WTC11 (cell line): ENCODE measurements around the gene TTLL13.

Experiments used
- CTCF ChIP-seq: fragments of 200-600 bp; IDR thresholded peaks from 2 replicates; pipeline ENCODE4 v1.8.0; 2022; ENCODE audit warnings: antibody characterized with exemption
- TEAD1 ChIP-seq: sonication (generic); formaldehyde crosslinking; IDR thresholded peaks from 2 replicates; pipeline ENCODE4 v1.8.0; 2022; ENCODE audit warnings: mild to moderate bottlenecking, missing genetic modification reagents
- ZNF138 ChIP-seq: sonication (generic); formaldehyde crosslinking; conservative IDR thresholded peaks from 2 replicates; pipeline ENCODE4 v1.8.1; 2022; ENCODE audit warnings: mild to moderate bottlenecking, moderate library complexity, missing genetic modification reagents
- TF ChIP-seq, protein P1 (sequence below): sonication (generic); formaldehyde crosslinking; IDR thresholded peaks from 2 replicates; pipeline ENCODE4 v1.8.1; 2023; ENCODE audit warnings: mild to moderate bottlenecking, moderate library complexity, missing genetic modification reagents

GRCh38 chr15:90212221-90213098 is 36.9 kb upstream of the TTLL13 start:
- TF ChIP-seq CTCF (no peak), TEAD1 (CRISPR knock-in tag) (no peak), ZNF138 (CRISPR knock-in tag) (no peak)
- TF ChIP-seq, protein P1, sequence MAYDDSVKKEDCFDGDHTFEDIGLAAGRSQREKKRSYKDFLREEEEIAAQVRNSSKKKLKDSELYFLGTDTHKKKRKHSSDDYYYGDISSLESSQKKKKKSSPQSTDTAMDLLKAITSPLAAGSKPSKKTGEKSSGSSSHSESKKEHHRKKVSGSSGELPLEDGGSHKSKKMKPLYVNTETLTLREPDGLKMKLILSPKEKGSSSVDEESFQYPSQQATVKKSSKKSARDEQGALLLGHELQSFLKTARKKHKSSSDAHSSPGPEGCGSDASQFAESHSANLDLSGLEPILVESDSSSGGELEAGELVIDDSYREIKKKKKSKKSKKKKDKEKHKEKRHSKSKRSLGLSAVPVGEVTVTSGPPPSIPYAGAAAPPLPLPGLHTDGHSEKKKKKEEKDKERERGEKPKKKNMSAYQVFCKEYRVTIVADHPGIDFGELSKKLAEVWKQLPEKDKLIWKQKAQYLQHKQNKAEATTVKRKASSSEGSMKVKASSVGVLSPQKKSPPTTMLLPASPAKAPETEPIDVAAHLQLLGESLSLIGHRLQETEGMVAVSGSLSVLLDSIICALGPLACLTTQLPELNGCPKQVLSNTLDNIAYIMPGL = no peak
